Hepatocyte (in vitro differentiated cells): ENCODE results near the gene ALG13.

ENCODE experiments used
- CTCF ChIP-seq: fragments of 200-600 bp; sonication (generic); IDR thresholded peaks from 2 replicates; pipeline ENCODE4 v1.5.1; 2016; ENCODE audit warnings: antibody characterized with exemption, mild to moderate bottlenecking; ENCODE audit not compliant: poor library complexity
- EZH2 ChIP-seq: fragments of 200-600 bp; sonication (generic); IDR thresholded peaks from 2 replicates; pipeline ENCODE4 v1.6.1; 2016; ENCODE audit warnings: antibody characterized with exemption, mild to moderate bottlenecking, borderline replicate concordance

GRCh38 chrX:111756486-111756885, 75.5 kb downstream of the ALG13 start:
- TF ChIP-seq EZH2 (no peak), CTCF (no peak)
